ENCODE results near the gene LRRC63. TPM values are rescaled to one million over a fixed set of nuclear protein-coding genes. Genes with fewer than 3 reads are reported as not detected.

The LRRC63 gene
- total and polyA plus RNA-seq, 2 of the 4 experiments (the other 2 are of a cell fraction), result not detected

- Histone ChIP-seq H4K5ac (ENCODE audit: low read depth, low read length) (no peak overlapping the region), H4K8ac (ENCODE audit: low read depth in 2 of 2, low read length in 2 of 2) (no peak overlapping the region), H3K79me1 (ENCODE audit: low read depth in 1 of 2, low read length in 2 of 2) (no peaks in the 10 kb centered on the region), H2BK20ac (ENCODE audit: low read depth, low read length) (no peak overlapping the region), H2AK5ac (ENCODE audit: low read depth, low read length) (no peak overlapping the region), H3K4me3 (ENCODE audit: insufficient read depth, low read depth, low read length) (no peak overlapping the region), H2AK9ac (replicated peaks; ENCODE audit: low read depth, low read length, poor library complexity) (no peak overlapping the region), H2AFZ (replicated peaks; ENCODE audit: low read length, poor library complexity) (no peak overlapping the region), H3K36me3 (ENCODE audit: control insufficient read depth, insufficient read depth, low read length) (no peaks in the 10 kb centered on the region), H4K20me1 (ENCODE audit: insufficient read depth, low read length) (no peaks in the 10 kb centered on the region), H2BK15ac (ENCODE audit: low read depth, low read length) (no peak overlapping the region), H2BK5ac (ENCODE audit: low read depth, low read length, poor library complexity, severe bottlenecking) (no peak overlapping the region), H3K18ac (ENCODE audit: low read depth, low read length) (no peak overlapping the region), H3K4ac (ENCODE audit: low read depth, low read length) (no peak overlapping the region), H3K4me2 (ENCODE audit: low read depth, low read length) (no peak overlapping the region), H3K4me1 (ENCODE audit: control insufficient read depth, insufficient read depth, low read length) (no peaks in the 10 kb centered on the region), H3K14ac (replicated peaks; ENCODE audit: low read depth, low read length) (no peak overlapping the region), H3K9ac (ENCODE audit: low read depth, low read length) (no peak overlapping the region), H3K27me3 (ENCODE audit: control insufficient read depth, insufficient read depth, low read length) (no peaks in the 10 kb centered on the region), H3K23ac (ENCODE audit: low read depth, low read length) (no peak overlapping the region), H3K56ac (ENCODE audit: extremely low read depth, insufficient read depth, low read length) (no peak overlapping the region), H3K27ac (ENCODE audit: insufficient read depth, low read length) (no peak overlapping the region), H3K9me3 (ENCODE audit: control insufficient read depth, insufficient read depth, low read length) (no peaks in the 10 kb centered on the region), H4K91ac (ENCODE audit: insufficient read depth, low read depth, low read length) (no peak overlapping the region), H2BK120ac (ENCODE audit: low read depth, low read length) (no peak overlapping the region), H3K9me1 (ENCODE audit: insufficient read depth, low read length) (no peaks in the 10 kb centered on the region)
- dilution Hi-C loops (cut with HindIII; ENCODE audit: low sequenced_read_pairs, unreplicated experiment), result no loop called here
- ChIA-PET CTCF (no interaction called here), POLR2A (ENCODE audit: unreplicated experiment) (no interaction called here)
- in situ Hi-C loops (cut with MboI; ENCODE audit: low sequenced_read_pairs), result no loop called here
- DNase-seq, result no peak
- intact Hi-C loops (cut with micrococcal nuclease), result no loop called here
- BruUV-seq (replicated peaks), result no TSS peak
- ATAC-seq (ENCODE audit: low read depth), result no peak
- no peak for TF ChIP-seq MXI1 (IDR thresholded peaks at IDR 0.05; ENCODE audit: borderline replicate concordance, low read depth, low read length)
- TF ChIP-seq RCOR1 (IDR thresholded peaks at IDR 0.05; ENCODE audit: insufficient replicate concordance, low read length), result no peak
- TF ChIP-seq SMC3 (IDR thresholded peaks at IDR 0.05; ENCODE audit: low read depth, low read length), result no peak
- TF ChIP-seq CTCF (conservative IDR thresholded peaks at IDR 0.05; ENCODE audit: low read depth, low read length), result no peak
- no peak for TF ChIP-seq FOS (IDR thresholded peaks at IDR 0.05; ENCODE audit: low read depth, low read length)
- TF ChIP-seq RAD21 (IDR thresholded peaks at IDR 0.05; ENCODE audit: low read length), result no peak
- no peak for TF ChIP-seq ELK1 (IDR thresholded peaks at IDR 0.05; ENCODE audit: borderline replicate concordance, low read depth, low read length)
- TF ChIP-seq BHLHE40 (IDR thresholded peaks at IDR 0.05; ENCODE audit: low read depth, low read length), result no peak
- no peak for TF ChIP-seq POLR2A (IDR thresholded peaks at IDR 0.05; ENCODE audit: low read depth, low read length)
- TF ChIP-seq USF2 (IDR thresholded peaks at IDR 0.05; ENCODE audit: low read depth, low read length), result no peak
- TF ChIP-seq CHD1 (IDR thresholded peaks at IDR 0.05; ENCODE audit: low read depth, low read length), result no peak
- no peak for TF ChIP-seq CEBPB (IDR thresholded peaks at IDR 0.05; ENCODE audit: low read depth, low read length)
- no peak for TF ChIP-seq RFX5 (IDR thresholded peaks at IDR 0.05; ENCODE audit: low read depth, low read length)
- no peak for TF ChIP-seq MAFK (IDR thresholded peaks at IDR 0.05; ENCODE audit: low read depth, low read length)
- TF ChIP-seq MAZ (IDR thresholded peaks at IDR 0.05; ENCODE audit: borderline replicate concordance, low read depth, low read length), result no peak
- no peak for TF ChIP-seq NFE2L2 (IDR thresholded peaks at IDR 0.05; ENCODE audit: low read depth, low read length)
These were observed 103.3 kb downstream of the LRRC63 start for GRCh38 chr13:46315036-46315435.
